Lower leg skin (tissue), 4 donors: ENCODE data around the gene DDC. TPM values are rescaled to one million over a fixed set of nuclear protein-coding genes. Genes with fewer than 3 reads are reported as not detected.
"Not testable (repeated sequence)": the region's sequence is repeated elsewhere in the genome, so short reads cannot be mapped to it uniquely, and the experiment has no call there.

Source experiments
- DNase-seq, 2 donors: peaks; one replicate each; pipeline ENCODE4 v3.0.0-alpha.2; 2019; ENCODE audit warnings: low spot score in 2 of 2
- H3K4me3 ChIP-seq: fragments of 200-600 bp; sonication (generic); 2 replicates; pipeline ENCODE4 v1.5.1; 2017; ENCODE audit warnings: mild to moderate bottlenecking, low read depth; ENCODE audit not compliant: poor library complexity, severe bottlenecking
- POLR2A ChIP-seq, 2 donors: fragments of 450-650 bp; IDR thresholded peaks; one replicate each; pipeline ENCODE4 v1.6.1; 2016 to 2017; ENCODE audit warnings: antibody characterized with exemption in 2 of 2, mild to moderate bottlenecking in 1 of 2, moderate library complexity in 1 of 2
- WGBS, 2 donors: methylation state at CpG; one replicate each; pipeline ENCODE4 v1.1.5; 2018; 5-methylcytosine and 5-hydroxymethylcytosine counted together
- intact Hi-C: fragments of 100-400 bp; cut with DNase I; formaldehyde crosslinking; loops from one replicate; pipeline ENCODE4 v1.15.0; 2023; ENCODE audit warnings: low total_unique reads
- total RNA-seq, 4 donors: library from RNA; depleted of rRNA; stranded (reverse); fragments of >200 nt; gene quantifications; one replicate each; pipeline ENCODE4 v1.1.0, GENCODE V29; 2016
- TF ChIP-seq, protein P1 (sequence below), 3 donors: fragments of 450-650 bp; IDR thresholded peaks; one replicate each; pipeline ENCODE4 v1.5.1; 2016; ENCODE audit warnings: antibody characterized with exemption in 3 of 3, mild to moderate bottlenecking in 3 of 3, moderate library complexity in 2 of 3

DDC gene
- total RNA-seq, 4 donors from 2014 or later: 1.2 TPM; not detected in 3

DNA sequence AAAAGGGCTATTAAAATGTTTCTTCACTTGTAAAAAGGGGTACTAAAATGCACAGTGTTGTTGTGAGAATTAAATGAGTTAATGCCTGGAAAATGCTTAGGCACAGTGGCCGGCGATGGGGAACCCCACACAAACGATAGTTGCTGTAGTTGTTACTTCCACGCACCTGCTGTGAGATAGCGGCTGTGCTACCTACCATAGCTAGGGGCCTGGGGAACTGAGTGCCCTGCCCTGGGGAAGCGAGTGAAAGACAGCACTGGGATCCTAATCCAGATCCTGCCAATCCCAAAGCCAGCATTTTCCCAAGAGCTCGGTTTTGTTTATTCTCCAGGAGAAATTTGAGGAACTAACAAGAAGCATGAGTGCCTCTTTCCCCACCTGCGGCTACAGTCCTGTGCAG lies 27.8 kb downstream of the DDC start:
- H3K4me3 ChIP-seq: no peak overlapping the region
- WGBS, 2 donors: 85 to 86% methylated on average over 8 of the region's 8 CpGs
- no peak for DNase-seq
- no peak for TF ChIP-seq POLR2A (IDR thresholded peaks at IDR 0.05)
- TF ChIP-seq, protein P1, sequence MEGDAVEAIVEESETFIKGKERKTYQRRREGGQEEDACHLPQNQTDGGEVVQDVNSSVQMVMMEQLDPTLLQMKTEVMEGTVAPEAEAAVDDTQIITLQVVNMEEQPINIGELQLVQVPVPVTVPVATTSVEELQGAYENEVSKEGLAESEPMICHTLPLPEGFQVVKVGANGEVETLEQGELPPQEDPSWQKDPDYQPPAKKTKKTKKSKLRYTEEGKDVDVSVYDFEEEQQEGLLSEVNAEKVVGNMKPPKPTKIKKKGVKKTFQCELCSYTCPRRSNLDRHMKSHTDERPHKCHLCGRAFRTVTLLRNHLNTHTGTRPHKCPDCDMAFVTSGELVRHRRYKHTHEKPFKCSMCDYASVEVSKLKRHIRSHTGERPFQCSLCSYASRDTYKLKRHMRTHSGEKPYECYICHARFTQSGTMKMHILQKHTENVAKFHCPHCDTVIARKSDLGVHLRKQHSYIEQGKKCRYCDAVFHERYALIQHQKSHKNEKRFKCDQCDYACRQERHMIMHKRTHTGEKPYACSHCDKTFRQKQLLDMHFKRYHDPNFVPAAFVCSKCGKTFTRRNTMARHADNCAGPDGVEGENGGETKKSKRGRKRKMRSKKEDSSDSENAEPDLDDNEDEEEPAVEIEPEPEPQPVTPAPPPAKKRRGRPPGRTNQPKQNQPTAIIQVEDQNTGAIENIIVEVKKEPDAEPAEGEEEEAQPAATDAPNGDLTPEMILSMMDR (IDR thresholded peaks at IDR 0.05): no peak
- intact Hi-C loops: no loop called here

DNA sequence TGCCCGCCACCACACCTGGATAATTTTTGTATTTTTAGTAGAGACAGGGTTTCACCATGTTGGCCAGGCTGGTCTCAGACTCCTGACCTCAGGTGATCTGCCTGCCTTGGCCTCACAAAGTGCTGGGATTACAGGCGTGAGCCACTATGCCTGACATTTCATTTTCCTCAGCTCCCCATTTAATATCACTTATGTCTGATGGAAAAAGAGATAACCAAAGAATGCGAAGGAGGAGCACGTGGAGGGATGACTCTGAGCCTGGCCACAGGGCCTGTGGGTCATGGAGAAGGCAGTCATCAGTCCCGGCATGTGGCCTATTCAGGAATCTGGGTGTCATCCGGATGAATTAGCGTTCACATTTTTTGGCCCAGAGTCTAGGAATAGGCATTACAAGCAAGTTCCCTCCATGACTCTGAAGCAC lies 29.9 kb downstream of the DDC start:
- WGBS, 2 donors: 74 to 85% methylated on average over 7 of the region's 7 CpGs
- H3K4me3 ChIP-seq, DNase-seq, intact Hi-C loops: not testable (repeated sequence)

DNA sequence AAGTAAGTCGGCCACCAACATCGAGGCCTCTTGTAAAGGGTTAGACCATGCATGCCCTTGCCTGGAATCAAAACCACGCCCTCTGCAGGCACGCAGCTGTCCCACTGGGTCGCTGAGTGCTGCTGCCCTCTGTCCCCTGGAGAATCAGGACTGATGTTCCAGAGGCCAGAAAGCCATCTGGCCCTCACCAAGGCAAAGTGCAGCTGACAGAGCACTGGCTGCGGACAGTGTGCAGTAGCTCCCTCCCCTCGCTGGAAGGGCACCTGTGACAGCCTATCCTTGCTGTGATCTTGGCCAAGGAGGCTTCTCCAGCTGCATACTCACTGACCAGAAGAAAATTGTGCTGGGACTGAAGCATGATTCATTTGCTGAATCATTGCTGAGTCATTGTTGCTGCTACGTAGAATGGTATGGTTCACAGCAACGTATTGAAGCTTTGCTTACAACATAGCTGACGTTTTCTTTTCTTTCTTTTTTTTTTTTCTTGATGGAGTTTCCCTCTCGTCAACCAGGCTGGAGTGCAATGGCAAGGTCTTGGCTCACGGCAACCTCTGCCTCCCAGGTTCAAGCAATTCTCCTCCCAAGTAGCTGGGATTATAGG lies 30.4 kb downstream of the DDC start:
- 59 to 60% methylated on average over 12 of the region's 12 CpGs for WGBS, 2 donors
- TF ChIP-seq, protein P1 (IDR thresholded peaks at IDR 0.05): no peak
- no peak for TF ChIP-seq POLR2A (IDR thresholded peaks at IDR 0.05)
- DNase-seq: no peak
- H3K4me3 ChIP-seq: no peak overlapping the region
- intact Hi-C loops: no loop called here

DNA sequence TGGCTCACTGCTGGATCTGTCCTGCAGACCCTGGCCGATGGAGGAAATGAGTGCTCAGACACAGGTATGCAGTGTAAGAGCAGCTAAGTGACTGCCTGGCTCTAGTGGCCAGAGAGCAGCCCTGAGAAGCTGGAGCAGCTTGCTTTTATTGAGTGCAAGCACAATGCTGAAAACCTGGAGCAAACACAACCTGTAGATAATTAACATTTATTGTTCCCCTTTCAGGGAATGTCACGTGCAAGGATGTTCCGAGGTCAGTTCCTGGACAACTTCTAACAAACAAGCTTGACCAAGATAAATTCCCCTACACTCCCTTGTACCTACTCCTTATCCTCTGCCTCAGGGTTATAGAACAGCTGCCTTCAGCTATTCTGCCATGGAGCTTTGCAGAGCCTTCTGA lies 31.3 kb downstream of the DDC start:
- WGBS, 2 donors: 69 to 70% methylated on average over 3 of the region's 3 CpGs
- H3K4me3 ChIP-seq: no peak overlapping the region
- DNase-seq: peak in 1 of 2 donors; percentile 56
- intact Hi-C loops: no loop called here
- TF ChIP-seq POLR2A (IDR thresholded peaks at IDR 0.05): no peak

DNA sequence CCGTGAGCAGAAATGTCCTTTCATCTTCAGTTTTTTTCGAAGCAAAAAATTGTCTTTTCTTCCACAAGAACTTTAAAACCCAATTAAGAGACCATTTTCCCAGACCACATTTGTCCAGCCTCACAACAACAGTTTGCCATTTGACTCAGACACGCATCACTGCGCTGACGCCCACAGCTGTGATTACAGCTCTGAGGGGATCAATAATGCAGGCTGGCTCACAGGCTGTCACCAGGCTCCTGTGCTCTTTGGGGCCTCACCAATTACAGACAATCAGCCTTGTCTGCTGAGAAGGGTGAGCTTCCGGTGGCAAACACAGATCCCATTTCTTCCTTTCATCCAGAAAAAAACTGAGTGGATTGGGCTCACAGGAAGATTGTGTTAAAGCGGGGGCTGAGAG lies 33.3 kb downstream of the DDC start:
- WGBS, 2 donors: 71 to 73% methylated on average over 7 of the region's 7 CpGs
- no peak overlapping the region for H3K4me3 ChIP-seq
- no peak for TF ChIP-seq POLR2A (IDR thresholded peaks at IDR 0.05)
- TF ChIP-seq, protein P1 (IDR thresholded peaks at IDR 0.05): no peak
- DNase-seq: no peak
- intact Hi-C loops: no loop called here

GRCh38 chr7:50531401-50531911 lies 33.7 kb downstream of the DDC start:
- no peak for DNase-seq
- TF ChIP-seq, protein P1 (IDR thresholded peaks at IDR 0.05): no peak
- TF ChIP-seq POLR2A (IDR thresholded peaks at IDR 0.05): no peak
- 52 to 53% methylated on average over 12 of the region's 12 CpGs for WGBS, 2 donors
- no peak overlapping the region for H3K4me3 ChIP-seq
- intact Hi-C loops: no loop called here

GRCh38 chr7:50530766-50531165 lies 34.4 kb downstream of the DDC start:
- DNase-seq: no peak
- 86 to 98% methylated on average over 1 of the region's 1 CpG for WGBS, 2 donors

More at GRCh38 chr7:50530766-50531165, 34.4 kb downstream of the DDC start:
- no peak overlapping the region for H3K4me3 ChIP-seq
- TF ChIP-seq, protein P1 (IDR thresholded peaks at IDR 0.05): no peak
- no peak for TF ChIP-seq POLR2A (IDR thresholded peaks at IDR 0.05)
- intact Hi-C loops: no loop called here
